ENCODE data around the gene CLCN1. TPM values are rescaled to one million over a fixed set of nuclear protein-coding genes. Genes with fewer than 3 reads are reported as not detected.

Gene CLCN1
- total and polyA plus RNA-seq, 2 of the 8 experiments (the other 6 are each of a cell fraction or from before 2014, with no cell fraction given): 0.36 to 0.41 TPM

DNA sequence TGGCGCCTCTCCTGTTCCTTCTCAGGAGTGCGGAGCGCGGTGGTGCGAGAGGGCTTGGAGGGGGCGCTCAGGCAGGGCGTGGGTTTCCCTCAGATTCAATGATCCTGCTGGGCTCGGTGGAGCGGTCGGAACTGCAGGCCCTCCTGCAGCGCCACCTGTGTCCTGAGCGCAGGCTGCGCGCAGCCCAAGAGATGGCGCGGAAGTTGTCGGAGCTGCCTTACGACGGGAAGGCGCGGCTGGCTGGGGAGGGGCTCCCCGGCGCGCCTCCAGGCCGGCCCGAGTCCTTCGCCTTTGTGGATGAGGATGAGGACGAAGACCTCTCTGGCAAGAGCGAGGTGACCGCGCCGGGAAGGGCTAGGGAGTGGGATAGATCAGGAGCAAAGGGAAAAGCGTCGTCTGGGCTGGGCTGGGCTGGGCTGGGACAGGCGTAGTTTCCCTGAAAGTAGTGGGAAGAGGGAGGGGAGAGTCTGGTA, 29.6 kb downstream of the CLCN1 start:
- H3K56ac ChIP-seq (replicated peaks; ENCODE audit: insufficient read length, low read depth, low read length): no peak overlapping the region
- H3K23me2 ChIP-seq (ENCODE audit: low read depth, low read length): no peaks in the 10 kb centered on the region; the same call in 1 of the 2 replicates
- peak overlapping the region; percentile 8 to 56; a peak in 3 of 4 replicates for H3K4me2 ChIP-seq (ENCODE audit: insufficient read depth in 1 of 2, low read depth in 2 of 2, low read length in 2 of 2)
- no peaks in the 10 kb centered on the region for H4K20me1 ChIP-seq (replicated peaks in 1 of 2; ENCODE audit: control insufficient read depth in 1 of 2, insufficient read depth in 2 of 2, low read length in 2 of 2)
- no peaks in the 10 kb centered on the region for H3K36me3 ChIP-seq (ENCODE audit: control insufficient read depth in 2 of 4, insufficient read depth in 4 of 4, low read length in 3 of 4)
- FAIRE-seq: no peak
- H3K27ac ChIP-seq (ENCODE audit: low read depth, low read length): no peak overlapping the region
- POLR2A ChIA-PET (ENCODE audit: partially characterized antibody): interaction anchor here (0.6 to 3.1 kb wide), 13 partner anchors 9 to 63 kb away, joined by 3 to 12 read pairs (median 5); partner anchors contain the start of genes EPHA1, FAM131B and ZYX
- peaks cover 0 to 6% (median 3%) of the 10 kb centered on the region in 4 experiments; a peak in 3 of 7 replicates for H3K4me1 ChIP-seq (replicated peaks in 1 of 4; ENCODE audit: control insufficient read depth in 3 of 4, insufficient read depth in 4 of 4, low read length in 3 of 4)
- peak overlapping the region; percentile 68; the same call in 1 of the 2 replicates for H3K18ac ChIP-seq (ENCODE audit: extremely low read depth, low read length)
- WGBS, 2 experiments (ENCODE audit: extremely low coverage in 1 of 2, insufficient coverage in 1 of 2, insufficient read length in 1 of 2, insufficient replicate concordance in 2 of 2, low coverage in 1 of 2, low lambda C conversion rate in 2 of 2, missing lambda C conversion rate in 1 of 2): 4% methylated on average over 29 of the region's 35 CpGs; no CpG with 5 or more reads in 1 of the 2 experiments
- H3K14ac ChIP-seq (ENCODE audit: insufficient read length): no peak overlapping the region
- CTCF ChIA-PET (ENCODE audit: partially characterized antibody): interaction anchor here (0.7 to 5.8 kb wide), 27 partner anchors 10 to 154 kb away, joined by 3 to 50 read pairs (median 7); partner anchors contain the start of gene EPHA1
- peak overlapping the region; percentile 66; the same call in 1 of the 2 replicates for H2BK20ac ChIP-seq (ENCODE audit: low read length)
- peak overlapping the region; percentile 35 for H2AFZ ChIP-seq (ENCODE audit: low read length)
- H2BK5ac ChIP-seq (ENCODE audit: low read depth, low read length): peak overlapping the region; percentile 55; the same call in 1 of the 2 replicates
- H4K8ac ChIP-seq (ENCODE audit: extremely low read depth, insufficient read depth, low read length): peak overlapping the region; percentile 17; the same call in 1 of the 2 replicates
- no peak overlapping the region for H4K5ac ChIP-seq (ENCODE audit: insufficient read length, low read depth, low read length)
- peak overlapping the region; percentile 53; the same call in 1 of the 2 replicates for H2BK15ac ChIP-seq (ENCODE audit: low read length)
- no peaks in the 10 kb centered on the region for H3K9me3 ChIP-seq (ENCODE audit: insufficient read depth in 2 of 2, low read depth in 1 of 2, low read length in 1 of 2)
- peak overlapping the region; percentile 15 to 55 (median 27); a peak in 5 of 8 replicates for H3K4me3 ChIP-seq (ENCODE audit: extremely low read depth in 1 of 4, insufficient read depth in 2 of 4, low read depth in 3 of 4, low read length in 4 of 4)
- H2BK120ac ChIP-seq (replicated peaks; ENCODE audit: low read depth, low read length): no peak overlapping the region
- no peaks in the 10 kb centered on the region for H3K79me2 ChIP-seq (ENCODE audit: control insufficient read depth in 1 of 2, insufficient read depth in 2 of 2, low read length in 2 of 2)
- no peak overlapping the region for H3K9ac ChIP-seq (replicated peaks in 1 of 4; ENCODE audit: extremely low read depth in 1 of 4, low read depth in 3 of 4, low read length in 3 of 4)
- DNase-seq (ENCODE audit: low read depth in 1 of 2, low spot score in 2 of 2): peak; percentile 82
- no peak overlapping the region; the same call in 1 of the 2 replicates for H2BK12ac ChIP-seq (ENCODE audit: low read depth, low read length)
- H4K91ac ChIP-seq (replicated peaks; ENCODE audit: insufficient read length, low read length): no peak overlapping the region
- peaks cover 0 to 3% (median 0%) of the 10 kb centered on the region in 4 experiments; a peak in 2 of 7 replicates for H3K27me3 ChIP-seq (replicated peaks in 1 of 4; ENCODE audit: control insufficient read depth in 3 of 4, extremely low read depth in 1 of 4, insufficient read depth in 3 of 4, low read length in 3 of 4)
- no peak overlapping the region for H3K4ac ChIP-seq (replicated peaks; ENCODE audit: insufficient read length, low read depth, low read length)
- no peak overlapping the region for H2AK5ac ChIP-seq (ENCODE audit: low read depth, low read length)
- no peak overlapping the region for H3K23ac ChIP-seq (ENCODE audit: insufficient read length)
- H3K79me1 ChIP-seq (ENCODE audit: low read depth, low read length): no peaks in the 10 kb centered on the region
- TF ChIP-seq ASH2L (IDR thresholded peaks at IDR 0.05; ENCODE audit: low read length) (peak; percentile 57), FOSL1 (IDR thresholded peaks at IDR 0.05; ENCODE audit: insufficient read depth, low read depth, low read length) (no peak), HDAC2 (IDR thresholded peaks at IDR 0.05; ENCODE audit: borderline replicate concordance in 1 of 2, low read depth in 2 of 2, low read length in 2 of 2) (peak in 1 of 2 experiments; percentile 67; a peak in 1 of 4 replicates), GTF2F1 (IDR thresholded peaks at IDR 0.05; ENCODE audit: borderline replicate concordance, low read depth, low read length) (peak; percentile 65; the same call in 1 of the 2 replicates), SIN3A (conservative IDR thresholded peaks at IDR 0.05 in 1 of 2, IDR thresholded peaks at IDR 0.05 in 1 of 2; ENCODE audit: low read depth in 1 of 2, low read length in 2 of 2) (peak in 1 of 2 experiments; percentile 50; a peak in 1 of 4 replicates), TCF12 (IDR thresholded peaks at IDR 0.05; ENCODE audit: low read depth, low read length) (0 out of 2 replicates have a peak, but pooled peaks have one; percentile 73)
- TF ChIP-seq, protein P1, sequence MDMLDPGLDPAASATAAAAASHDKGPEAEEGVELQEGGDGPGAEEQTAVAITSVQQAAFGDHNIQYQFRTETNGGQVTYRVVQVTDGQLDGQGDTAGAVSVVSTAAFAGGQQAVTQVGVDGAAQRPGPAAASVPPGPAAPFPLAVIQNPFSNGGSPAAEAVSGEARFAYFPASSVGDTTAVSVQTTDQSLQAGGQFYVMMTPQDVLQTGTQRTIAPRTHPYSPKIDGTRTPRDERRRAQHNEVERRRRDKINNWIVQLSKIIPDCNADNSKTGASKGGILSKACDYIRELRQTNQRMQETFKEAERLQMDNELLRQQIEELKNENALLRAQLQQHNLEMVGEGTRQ (IDR thresholded peaks at IDR 0.05; ENCODE audit: low read length): no peak
- TF ChIP-seq, protein P2, sequence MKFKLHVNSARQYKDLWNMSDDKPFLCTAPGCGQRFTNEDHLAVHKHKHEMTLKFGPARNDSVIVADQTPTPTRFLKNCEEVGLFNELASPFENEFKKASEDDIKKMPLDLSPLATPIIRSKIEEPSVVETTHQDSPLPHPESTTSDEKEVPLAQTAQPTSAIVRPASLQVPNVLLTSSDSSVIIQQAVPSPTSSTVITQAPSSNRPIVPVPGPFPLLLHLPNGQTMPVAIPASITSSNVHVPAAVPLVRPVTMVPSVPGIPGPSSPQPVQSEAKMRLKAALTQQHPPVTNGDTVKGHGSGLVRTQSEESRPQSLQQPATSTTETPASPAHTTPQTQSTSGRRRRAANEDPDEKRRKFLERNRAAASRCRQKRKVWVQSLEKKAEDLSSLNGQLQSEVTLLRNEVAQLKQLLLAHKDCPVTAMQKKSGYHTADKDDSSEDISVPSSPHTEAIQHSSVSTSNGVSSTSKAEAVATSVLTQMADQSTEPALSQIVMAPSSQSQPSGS (IDR thresholded peaks at IDR 0.05; ENCODE audit: low read length): no peak
